Kidney glomerular epithelial cell (primary cell): Measurements from ENCODE around the gene OMA1.
"Not testable (repeated sequence)": the region's sequence is repeated elsewhere in the genome, so short reads cannot be mapped to it uniquely, and the experiment has no call there.

ENCODE experiments used
- DNase-seq: peaks from one replicate; lab custom pipeline; 2025; lab: John Stamatoyannopoulos, UW

Gene OMA1

GRCh38 chr1:58528518-58528917 lies 18.0 kb downstream of the OMA1 start:
- DNase-seq = peak; percentile 87

- no peak for DNase-seq
Measured at GRCh38 chr1:58524353-58524945, 22.1 kb downstream of the OMA1 start.

- DNase-seq = peak; percentile 39
Measured at GRCh38 chr1:58515794-58516401, 30.6 kb downstream of the OMA1 start.

- no peak for DNase-seq
Measured at GRCh38 chr1:58513956-58514355, 32.6 kb downstream of the OMA1 start.

- no peak for DNase-seq
Measured at GRCh38 chr1:58508629-58509028, 37.9 kb downstream of the OMA1 start.

- no peak for DNase-seq
Measured at GRCh38 chr1:58505286-58505685, 41.2 kb downstream of the OMA1 start.

- DNase-seq = no peak
Measured at GRCh38 chr1:58502519-58502918, 44.0 kb downstream of the OMA1 start.

GRCh38 chr1:58500043-58500442 lies 46.5 kb downstream of the OMA1 start:
- no peak for DNase-seq

GRCh38 chr1:58497499-58497898 lies 49.0 kb downstream of the OMA1 start:
- no peak for DNase-seq

GRCh38 chr1:58496042-58496441 lies 50.5 kb downstream of the OMA1 start:
- no peak for DNase-seq

- DNase-seq = not testable (repeated sequence)
Measured at GRCh38 chr1:58488914-58489313, 57.6 kb downstream of the OMA1 start.

GRCh38 chr1:58487002-58487401 lies 59.5 kb downstream of the OMA1 start:
- DNase-seq = no peak

- DNase-seq = no peak
Measured at GRCh38 chr1:58481962-58482361, 64.6 kb downstream of the OMA1 start.

- no peak for DNase-seq
Measured at GRCh38 chr1:58480191-58480590, 66.3 kb downstream of the OMA1 start.

GRCh38 chr1:58477390-58477789 lies 69.1 kb downstream of the OMA1 start:
- no peak for DNase-seq

- no peak for DNase-seq
Measured at GRCh38 chr1:58476179-58476578, 70.3 kb downstream of the OMA1 start.

- no peak for DNase-seq
Measured at GRCh38 chr1:58469476-58469875, 77.0 kb downstream of the OMA1 start.

- DNase-seq = no peak
Measured at GRCh38 chr1:58469016-58469415, 77.5 kb downstream of the OMA1 start.

GRCh38 chr1:58468612-58469011 lies 77.9 kb downstream of the OMA1 start:
- DNase-seq = no peak

- DNase-seq = no peak
Measured at GRCh38 chr1:58466630-58467241, 79.8 kb downstream of the OMA1 start.

GRCh38 chr1:58465825-58466629 lies 80.5 kb downstream of the OMA1 start:
- DNase-seq = no peak

- DNase-seq = no peak
Measured at GRCh38 chr1:58465176-58465575, 81.3 kb downstream of the OMA1 start.

GRCh38 chr1:58460469-58460868 lies 86.1 kb downstream of the OMA1 start:
- DNase-seq = peak; percentile 48
